Fibroblast of upper back skin (primary cell): ENCODE results near the gene GUCA2A.

ENCODE experiments used
- DNase-seq: peaks from one replicate; pipeline ENCODE4 v3.0.0-alpha.2; 2013

The GUCA2A gene

GRCh38 chr1:42128964-42129363 lies 35.6 kb downstream of the GUCA2A start:
- no peak for DNase-seq

- DNase-seq: no peak
Observed at GRCh38 chr1:42128499-42128898, 36.0 kb downstream of the GUCA2A start.

- DNase-seq: no peak
Observed at GRCh38 chr1:42127767-42128166, 36.8 kb downstream of the GUCA2A start.

GRCh38 chr1:42125552-42125951 lies 39.0 kb downstream of the GUCA2A start:
- no peak for DNase-seq

GRCh38 chr1:42122408-42122807 lies 42.1 kb downstream of the GUCA2A start:
- no peak for DNase-seq

GRCh38 chr1:42118125-42118524 lies 46.4 kb downstream of the GUCA2A start:
- no peak for DNase-seq

- DNase-seq: no peak
Observed at GRCh38 chr1:42117214-42117613, 47.3 kb downstream of the GUCA2A start.

- DNase-seq: no peak
Observed at GRCh38 chr1:42114229-42114628, 50.3 kb downstream of the GUCA2A start.
